Measurements from ENCODE around the gene AIRE.

DNA sequence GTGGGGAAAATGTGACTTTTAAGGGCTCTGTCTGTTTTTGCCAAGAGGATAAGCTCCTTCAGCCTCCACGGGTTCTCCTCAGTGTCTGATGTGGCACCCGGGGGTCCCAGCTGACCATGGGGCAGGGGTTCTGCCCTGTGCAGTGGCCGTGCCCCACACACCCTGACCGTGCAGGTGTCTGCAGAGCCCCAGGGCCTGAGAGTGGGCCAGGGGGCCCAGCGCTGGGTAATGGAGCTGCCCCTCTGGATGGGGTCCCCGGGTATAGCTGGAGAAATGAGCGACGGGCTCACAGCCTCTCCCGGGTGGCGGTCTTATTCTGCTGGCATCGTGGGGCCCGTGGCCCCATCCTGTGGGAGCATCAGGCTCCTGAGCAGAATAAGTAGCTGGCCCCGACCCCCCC lies 11.2 kb downstream of the AIRE start:
- TF ChIP-seq POLR2A (IDR thresholded peaks at IDR 0.05; ENCODE audit: low read length) (no peak), GATA1 (IDR thresholded peaks at IDR 0.05; ENCODE audit: low read depth, low read length) (no peak)
